SU-DHL-6 (cell line): ENCODE data around the gene TBL1X.

Experiments used
- H2AFZ ChIP-seq: fragments of 200-600 bp; sonication (generic); 2 replicates; pipeline ENCODE4 v1.6.1; 2014; ENCODE audit warnings: low read depth, mild to moderate bottlenecking, moderate library complexity, mixed read lengths, antibody characterized with exemption, low read length; ENCODE audit not compliant: severe bottlenecking
- H3F3A ChIP-seq: fragments of 200-600 bp; shearing (Covaris generic); 2 replicates; pipeline ENCODE4 v1.6.0; 2016; ENCODE audit warnings: antibody characterized with exemption, mild to moderate bottlenecking; ENCODE audit not compliant: insufficient read depth
- H3K27ac ChIP-seq: fragments of 200-600 bp; sonication (generic); 2 replicates; pipeline ENCODE4 v1.5.1; 2016; ENCODE audit warnings: low read depth, mild to moderate bottlenecking, low read length, moderate library complexity, mixed read lengths
- H3K27me3 ChIP-seq: fragments of 200-600 bp; sonication (generic), shearing (Covaris generic); 2 replicates; pipeline ENCODE4 v1.6.0; 2014; ENCODE audit warnings: mild to moderate bottlenecking, low read length
- H3K36me3 ChIP-seq: fragments of 200-600 bp; sonication (generic); 2 replicates; pipeline ENCODE4 v1.6.1; 2014; ENCODE audit warnings: mild to moderate bottlenecking, low read length, mixed read lengths
- H3K4me2 ChIP-seq: fragments of 300-600, 200-600 bp; shearing (Covaris generic), sonication (generic); 2 replicates; pipeline ENCODE4 v1.6.0; 2014; ENCODE audit warnings: low read length, low read depth, mild to moderate bottlenecking; ENCODE audit not compliant: poor library complexity, severe bottlenecking
- H3K4me3 ChIP-seq: fragments of 200-600 bp; sonication (generic); 2 replicates; pipeline ENCODE4 v1.5.1; 2014; ENCODE audit warnings: antibody characterized with exemption, low read length, mild to moderate bottlenecking, mixed read lengths; ENCODE audit not compliant: insufficient read depth, poor library complexity, severe bottlenecking
- H3K79me2 ChIP-seq: fragments of 200-600 bp; sonication (generic); 2 replicates; pipeline ENCODE4 v1.6.1; 2014; ENCODE audit warnings: mild to moderate bottlenecking, low read length, moderate library complexity; ENCODE audit not compliant: insufficient read depth
- H3K9ac ChIP-seq: fragments of 200-600 bp; sonication (generic); 2 replicates; pipeline ENCODE4 v1.7.0; 2014; ENCODE audit warnings: mild to moderate bottlenecking, low read length
- H3K9me2 ChIP-seq: fragments of 200-600 bp; sonication (generic); replicated peaks from 2 replicates; pipeline ENCODE4 v1.6.1; 2014; ENCODE audit warnings: low read length; ENCODE audit not compliant: insufficient read depth
- H3K9me3 ChIP-seq: fragments of 200-600 bp; sonication (generic); 2 replicates; pipeline ENCODE4 v1.6.1; 2014; ENCODE audit warnings: low read length, mixed read lengths; ENCODE audit not compliant: insufficient read depth
- H4K20me1 ChIP-seq: fragments of 200-600 bp; sonication (generic); 2 replicates; pipeline ENCODE4 v1.6.1; 2014; ENCODE audit warnings: low read depth, mild to moderate bottlenecking, antibody characterized with exemption, low read length, moderate library complexity, mixed read lengths
- CTCF ChIP-seq: fragments of 200-600 bp; sonication (generic); IDR thresholded peaks from one replicate; pipeline ENCODE4 v1.5.1; 2017; ENCODE audit warnings: antibody characterized with exemption, mild to moderate bottlenecking, low read length, moderate library complexity; ENCODE audit not compliant: insufficient read depth, poor library complexity, severe bottlenecking
- EZH2phosphoT487 ChIP-seq: fragments of 200-600 bp; sonication (generic), shearing (Covaris generic); conservative IDR thresholded peaks from 2 replicates; pipeline ENCODE4 v1.6.1; 2018; ENCODE audit warnings: mild to moderate bottlenecking, antibody characterized with exemption, low read length, moderate library complexity, mixed read lengths

Gene TBL1X

GRCh38 chrX:9662148-9662547, 197.3 kb downstream of the TBL1X start:
- Histone ChIP-seq H3K36me3 (no peaks in the 10 kb centered on the region), H2AFZ (no peak overlapping the region), H3K27ac (no peak overlapping the region)

GRCh38 chrX:9663216-9663615, 198.4 kb downstream of the TBL1X start:
- no peaks in the 10 kb centered on the region for H3K79me2 ChIP-seq

More at GRCh38 chrX:9662148-9662547, 197.3 kb downstream of the TBL1X start:
- TF ChIP-seq EZH2phosphoT487 (no peak), CTCF (no peak)
- H3K27me3 ChIP-seq, result no peaks in the 10 kb centered on the region
- no peaks in the 10 kb centered on the region for H4K20me1 ChIP-seq
- H3K4me2 ChIP-seq, result no peak overlapping the region
- no peaks in the 10 kb centered on the region for H3K9me2 ChIP-seq
- H3F3A ChIP-seq, result no peaks in the 10 kb centered on the region
- H3K79me2 ChIP-seq, result no peaks in the 10 kb centered on the region
- no peak overlapping the region for H3K9ac ChIP-seq
- H3K4me3 ChIP-seq, result no peak overlapping the region
- no peaks in the 10 kb centered on the region for H3K9me3 ChIP-seq

GRCh38 chrX:9664224-9664623, 199.4 kb downstream of the TBL1X start:
- Histone ChIP-seq H4K20me1 (no peaks in the 10 kb centered on the region), H3K4me2 (no peak overlapping the region), H3F3A (no peaks in the 10 kb centered on the region), H3K9me2 (no peaks in the 10 kb centered on the region), H3K4me3 (no peak overlapping the region), H3K9ac (no peak overlapping the region), H3K9me3 (no peaks in the 10 kb centered on the region), H3K79me2 (no peaks in the 10 kb centered on the region), H3K27me3 (no peaks in the 10 kb centered on the region), H3K36me3 (no peaks in the 10 kb centered on the region), H3K27ac (no peak overlapping the region), H2AFZ (no peak overlapping the region)
- TF ChIP-seq EZH2phosphoT487 (no peak), CTCF (no peak)

More at GRCh38 chrX:9663216-9663615, 198.4 kb downstream of the TBL1X start:
- Histone ChIP-seq H3K4me2 (no peak overlapping the region), H3K9me2 (no peaks in the 10 kb centered on the region), H3K4me3 (no peak overlapping the region), H3K36me3 (no peaks in the 10 kb centered on the region), H3K27me3 (no peaks in the 10 kb centered on the region), H3F3A (no peaks in the 10 kb centered on the region), H3K9me3 (no peaks in the 10 kb centered on the region), H3K27ac (no peak overlapping the region), H3K9ac (no peak overlapping the region), H4K20me1 (no peaks in the 10 kb centered on the region), H2AFZ (no peak overlapping the region)
- TF ChIP-seq CTCF (no peak), EZH2phosphoT487 (no peak)

GRCh38 chrX:9665113-9665512, 200.3 kb downstream of the TBL1X start:
- no peak for TF ChIP-seq CTCF
- TF ChIP-seq EZH2phosphoT487, result no peak
- H3K9ac ChIP-seq, result no peak overlapping the region
- H4K20me1 ChIP-seq, result no peaks in the 10 kb centered on the region
- H3K9me2 ChIP-seq, result no peaks in the 10 kb centered on the region
- no peak overlapping the region for H3K4me2 ChIP-seq
- no peaks in the 10 kb centered on the region for H3K79me2 ChIP-seq
- no peaks in the 10 kb centered on the region for H3K36me3 ChIP-seq
- H2AFZ ChIP-seq, result no peak overlapping the region
- no peak overlapping the region for H3K27ac ChIP-seq
- H3K9me3 ChIP-seq, result no peaks in the 10 kb centered on the region
- H3K27me3 ChIP-seq, result no peaks in the 10 kb centered on the region
- H3K4me3 ChIP-seq, result no peak overlapping the region
- no peaks in the 10 kb centered on the region for H3F3A ChIP-seq
